Endothelial cell of umbilical vein (primary cell): ENCODE data around the gene ATOH7.

Source experiments
- EZH2 ChIP-seq: IDR thresholded peaks from 2 replicates; pipeline ENCODE4 v1.6.1; 2012; ENCODE audit warnings: borderline replicate concordance, low read depth, mild to moderate bottlenecking, moderate library complexity, low read length, inconsistent platforms; ENCODE audit not compliant: severe bottlenecking
- FOS ChIP-seq: IDR thresholded peaks from 2 replicates; pipeline ENCODE4 v1.6.1; 2011; ENCODE audit warnings: mild to moderate bottlenecking, low read length, moderate library complexity, borderline replicate concordance; ENCODE audit not compliant: insufficient read depth
- GATA2 ChIP-seq: IDR thresholded peaks from 2 replicates; pipeline ENCODE4 v1.7.0; 2011; ENCODE audit warnings: low read depth, mild to moderate bottlenecking, moderate library complexity, mixed read lengths, low read length; ENCODE audit not compliant: insufficient read length, insufficient read depth
- MYC ChIP-seq: IDR thresholded peaks from one replicate; pipeline ENCODE4 v1.6.1; 2011; ENCODE audit warnings: mild to moderate bottlenecking, low read depth, low read length
- POLR2A ChIP-seq: IDR thresholded peaks from 2 replicates; pipeline ENCODE4 v1.6.1; 2012; ENCODE audit warnings: low read depth, mild to moderate bottlenecking, control low read depth, low read length
- POLR2AphosphoS5 ChIP-seq: IDR thresholded peaks from 2 replicates; pipeline ENCODE4 v1.6.1; 2012; ENCODE audit warnings: low read depth, mild to moderate bottlenecking, control low read depth, low read length, moderate library complexity; ENCODE audit not compliant: insufficient read depth
- TF ChIP-seq, protein P1 (sequence below), 2 donors: IDR thresholded peaks; 1 replicate in 1 of 2; 2 replicates in 1 of 2; pipeline ENCODE4 v1.5.1; 2011; ENCODE audit warnings: low read length in 2 of 2, mild to moderate bottlenecking in 2 of 2, moderate library complexity in 2 of 2, control low read depth in 1 of 2, inconsistent platforms in 1 of 2, low read depth in 1 of 2; ENCODE audit not compliant: insufficient read depth in 1 of 2; ENCODE audit errors: extremely low read depth in 1 of 2

- TF ChIP-seq POLR2AphosphoS5 (no peak), POLR2A (no peak), GATA2 (no peak), EZH2 (no peak), FOS (no peak), MYC (no peak)
- TF ChIP-seq, protein P1, sequence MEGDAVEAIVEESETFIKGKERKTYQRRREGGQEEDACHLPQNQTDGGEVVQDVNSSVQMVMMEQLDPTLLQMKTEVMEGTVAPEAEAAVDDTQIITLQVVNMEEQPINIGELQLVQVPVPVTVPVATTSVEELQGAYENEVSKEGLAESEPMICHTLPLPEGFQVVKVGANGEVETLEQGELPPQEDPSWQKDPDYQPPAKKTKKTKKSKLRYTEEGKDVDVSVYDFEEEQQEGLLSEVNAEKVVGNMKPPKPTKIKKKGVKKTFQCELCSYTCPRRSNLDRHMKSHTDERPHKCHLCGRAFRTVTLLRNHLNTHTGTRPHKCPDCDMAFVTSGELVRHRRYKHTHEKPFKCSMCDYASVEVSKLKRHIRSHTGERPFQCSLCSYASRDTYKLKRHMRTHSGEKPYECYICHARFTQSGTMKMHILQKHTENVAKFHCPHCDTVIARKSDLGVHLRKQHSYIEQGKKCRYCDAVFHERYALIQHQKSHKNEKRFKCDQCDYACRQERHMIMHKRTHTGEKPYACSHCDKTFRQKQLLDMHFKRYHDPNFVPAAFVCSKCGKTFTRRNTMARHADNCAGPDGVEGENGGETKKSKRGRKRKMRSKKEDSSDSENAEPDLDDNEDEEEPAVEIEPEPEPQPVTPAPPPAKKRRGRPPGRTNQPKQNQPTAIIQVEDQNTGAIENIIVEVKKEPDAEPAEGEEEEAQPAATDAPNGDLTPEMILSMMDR (IDR thresholded peaks at IDR 0.05; ENCODE audit: extremely low read depth in 1 of 2, insufficient read depth in 1 of 2, low read depth in 1 of 2, low read length in 2 of 2), result no peak
These were observed 5.3 kb upstream of the ATOH7 start for GRCh38 chr10:68237173-68237572.
